NCI-H446 (cell line): ENCODE results near the gene PSMC1.
"Not testable (repeated sequence)": the region's sequence is repeated elsewhere in the genome, so short reads cannot be mapped to it uniquely, and the experiment has no call there.

Experiments
- DNase-seq, 2 experiments: peaks; one replicate each; lab custom pipeline; 2025; lab: John Stamatoyannopoulos, UW

The PSMC1 gene

GRCh38 chr14:90256354-90257131, at the start of gene PSMC1:
TSS of gene PSMC1 (plus strand) at chr14:90256553. CDS start at chr14:90256598, 45 bp downstream.
- DNase-seq = peak; percentile 87 to 95

- peak in 1 of 2 experiments; percentile 21 for DNase-seq
Measured at GRCh38 chr14:90213099-90213748, 43.1 kb upstream of the PSMC1 start.

GRCh38 chr14:90228478-90228877, 27.9 kb upstream of the PSMC1 start:
- DNase-seq = no peak

GRCh38 chr14:90229942-90230341, 26.4 kb upstream of the PSMC1 start:
- not testable (repeated sequence) for DNase-seq

- DNase-seq = peak; percentile 43 to 80
Measured at GRCh38 chr14:90235179-90235976, 21.0 kb upstream of the PSMC1 start.

GRCh38 chr14:90239139-90239538, 17.2 kb upstream of the PSMC1 start:
- no peak for DNase-seq

GRCh38 chr14:90242444-90242843, 13.9 kb upstream of the PSMC1 start:
- no peak for DNase-seq

GRCh38 chr14:90246936-90247335, 9.4 kb upstream of the PSMC1 start:
- DNase-seq = no peak

GRCh38 chr14:90247441-90247840, 8.9 kb upstream of the PSMC1 start:
- DNase-seq = not testable (repeated sequence)

GRCh38 chr14:90248594-90248993, 7.8 kb upstream of the PSMC1 start:
- DNase-seq = no peak

GRCh38 chr14:90253826-90254225, 2.5 kb upstream of the PSMC1 start:
- DNase-seq = no peak

- no peak for DNase-seq
Measured at GRCh38 chr14:90255871-90256270, 482 bp upstream of the PSMC1 start.

- DNase-seq = no peak
Measured at GRCh38 chr14:90263748-90264449, 7.5 kb downstream of the PSMC1 start.

GRCh38 chr14:90266441-90267154, 10.2 kb downstream of the PSMC1 start:
- DNase-seq = no peak

GRCh38 chr14:90268420-90268819, 12.1 kb downstream of the PSMC1 start:
- DNase-seq = no peak

- no peak for DNase-seq
Measured at GRCh38 chr14:90272523-90272922, 16.2 kb downstream of the PSMC1 start.

- DNase-seq = no peak
Measured at GRCh38 chr14:90273532-90273931, 17.2 kb downstream of the PSMC1 start.

- no peak for DNase-seq
Measured at GRCh38 chr14:90274019-90274418, 17.7 kb downstream of the PSMC1 start.

- no peak for DNase-seq
Measured at GRCh38 chr14:90274808-90275457, 18.6 kb downstream of the PSMC1 start.

- DNase-seq = no peak
Measured at GRCh38 chr14:90275458-90275814, 19.1 kb downstream of the PSMC1 start.

- DNase-seq = no peak
Measured at GRCh38 chr14:90275820-90276219, 19.5 kb downstream of the PSMC1 start.
